ENCODE measurements around the gene ADCY2. TPM values are rescaled to one million over a fixed set of nuclear protein-coding genes. Genes with fewer than 3 reads are reported as not detected.

The ADCY2 gene
- total RNA-seq, 4 donors from 2014 or later, result 0.19 to 2.7 (median 0.59) TPM; not detected in 1

DNA sequence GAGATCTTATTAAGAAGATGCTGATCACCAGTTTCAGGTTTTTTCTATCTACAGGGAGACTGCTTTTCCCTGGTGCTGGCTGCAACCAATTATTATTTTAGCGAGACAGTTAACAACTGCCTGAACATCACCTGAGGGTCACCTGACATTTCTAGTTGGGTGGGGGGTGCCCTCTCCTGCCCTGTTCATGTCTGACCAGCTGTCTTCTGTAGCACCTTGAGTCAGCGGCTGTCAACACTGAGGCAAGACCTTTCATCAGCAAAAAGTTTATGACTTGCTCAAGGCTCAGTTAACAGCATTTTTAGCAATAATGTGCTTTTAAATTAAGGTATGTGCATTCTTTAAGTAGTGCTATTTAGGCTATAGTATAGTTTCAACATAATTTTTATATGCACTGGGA is 58.0 kb downstream of the ADCY2 start:
- WGBS, 2 donors, result 91 to 95% methylated on average over 2 of the region's 2 CpGs
- intact Hi-C loops (cut with DNase I), result no loop called here
- Histone ChIP-seq H3K4me1 (no peaks in the 10 kb centered on the region), H3K9me3 (no peaks in the 10 kb centered on the region), H3K36me3 (no peaks in the 10 kb centered on the region), H3K27ac (no peak overlapping the region), H3K4me3 (no peak overlapping the region), H3K27me3 (no peaks in the 10 kb centered on the region)
- DNase-seq, result no peak
- TF ChIP-seq POLR2A (IDR thresholded peaks at IDR 0.05), result no peak

DNA sequence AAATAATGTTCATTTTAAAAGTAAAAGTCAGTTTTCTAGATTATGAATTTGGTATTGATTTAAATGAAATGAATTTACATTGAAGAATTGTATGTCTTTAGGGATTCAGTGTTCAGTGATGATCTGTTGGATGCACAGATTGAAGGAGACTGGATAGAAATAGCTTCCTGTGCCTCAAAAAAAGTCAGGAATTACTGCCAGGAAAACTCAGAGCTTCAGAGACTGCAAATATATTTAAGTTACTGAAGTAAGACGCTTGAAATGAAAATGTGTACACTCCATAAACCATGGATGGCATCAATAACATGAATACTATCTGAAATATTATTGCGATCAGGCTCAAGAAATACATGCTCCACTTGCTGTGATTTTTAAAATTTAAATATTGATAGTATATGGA is 60.3 kb downstream of the ADCY2 start:
- intact Hi-C loops (cut with DNase I), result no loop called here
- H3K9me3 ChIP-seq, result no peaks in the 10 kb centered on the region
- H3K27me3 ChIP-seq, result no peaks in the 10 kb centered on the region
- H3K4me3 ChIP-seq, result no peak overlapping the region
- DNase-seq, result no peak
- no peaks in the 10 kb centered on the region for H3K4me1 ChIP-seq
- TF ChIP-seq, protein P1, sequence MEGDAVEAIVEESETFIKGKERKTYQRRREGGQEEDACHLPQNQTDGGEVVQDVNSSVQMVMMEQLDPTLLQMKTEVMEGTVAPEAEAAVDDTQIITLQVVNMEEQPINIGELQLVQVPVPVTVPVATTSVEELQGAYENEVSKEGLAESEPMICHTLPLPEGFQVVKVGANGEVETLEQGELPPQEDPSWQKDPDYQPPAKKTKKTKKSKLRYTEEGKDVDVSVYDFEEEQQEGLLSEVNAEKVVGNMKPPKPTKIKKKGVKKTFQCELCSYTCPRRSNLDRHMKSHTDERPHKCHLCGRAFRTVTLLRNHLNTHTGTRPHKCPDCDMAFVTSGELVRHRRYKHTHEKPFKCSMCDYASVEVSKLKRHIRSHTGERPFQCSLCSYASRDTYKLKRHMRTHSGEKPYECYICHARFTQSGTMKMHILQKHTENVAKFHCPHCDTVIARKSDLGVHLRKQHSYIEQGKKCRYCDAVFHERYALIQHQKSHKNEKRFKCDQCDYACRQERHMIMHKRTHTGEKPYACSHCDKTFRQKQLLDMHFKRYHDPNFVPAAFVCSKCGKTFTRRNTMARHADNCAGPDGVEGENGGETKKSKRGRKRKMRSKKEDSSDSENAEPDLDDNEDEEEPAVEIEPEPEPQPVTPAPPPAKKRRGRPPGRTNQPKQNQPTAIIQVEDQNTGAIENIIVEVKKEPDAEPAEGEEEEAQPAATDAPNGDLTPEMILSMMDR (IDR thresholded peaks at IDR 0.05), result no peak
- TF ChIP-seq POLR2A (IDR thresholded peaks at IDR 0.05), result no peak
- H3K36me3 ChIP-seq, result no peaks in the 10 kb centered on the region
- 83 to 88% methylated on average over 2 of the region's 2 CpGs for WGBS, 2 donors
- no peak overlapping the region for H3K27ac ChIP-seq

DNA sequence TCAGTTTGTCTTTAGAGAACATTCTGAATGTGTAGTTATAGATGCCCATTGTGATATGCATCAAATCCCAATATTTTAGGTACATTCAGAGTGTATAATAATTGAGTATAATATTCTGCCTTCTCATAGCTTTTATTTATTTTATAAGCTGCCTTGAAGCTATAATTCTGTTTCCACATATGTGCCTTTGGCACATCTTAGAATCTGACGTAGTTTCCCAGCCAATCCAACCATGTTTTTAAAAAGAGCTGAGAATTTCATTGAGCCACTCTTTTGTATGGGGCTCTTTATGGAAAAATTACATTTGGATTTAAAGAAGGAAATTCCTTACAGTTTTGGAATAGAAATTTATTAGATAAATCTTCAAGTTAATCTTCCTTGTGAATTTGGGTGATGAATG is 65.4 kb downstream of the ADCY2 start:
- intact Hi-C loops (cut with DNase I), result no loop called here

DNA sequence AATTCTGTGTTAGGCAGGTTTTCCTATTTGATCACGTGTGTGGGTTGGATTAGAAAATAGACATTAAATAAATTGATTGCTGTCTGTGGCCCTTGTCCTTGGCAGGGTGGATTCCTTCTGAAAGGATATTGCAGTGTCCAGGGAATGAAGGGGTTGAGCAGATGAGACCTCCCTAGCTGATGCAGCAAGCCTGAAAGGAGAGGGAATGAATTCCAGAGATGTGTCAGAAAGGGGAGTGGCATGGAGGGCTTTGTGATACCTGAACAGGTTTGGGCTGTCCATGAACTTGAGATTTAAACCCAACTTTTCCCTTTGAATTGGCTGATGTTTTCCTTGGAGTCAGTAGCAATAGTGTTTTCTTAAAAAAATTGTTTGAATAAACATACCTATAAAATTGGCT is 66.8 kb downstream of the ADCY2 start:
- Histone ChIP-seq H3K27ac (no peak overlapping the region), H3K27me3 (no peaks in the 10 kb centered on the region), H3K4me1 (no peaks in the 10 kb centered on the region), H3K9me3 (no peaks in the 10 kb centered on the region), H3K36me3 (no peaks in the 10 kb centered on the region), H3K4me3 (no peak overlapping the region)
- intact Hi-C loops (cut with DNase I), result no loop called here
- TF ChIP-seq, protein P1 (IDR thresholded peaks at IDR 0.05), result no peak
- no peak for TF ChIP-seq POLR2A (IDR thresholded peaks at IDR 0.05)
- DNase-seq, result no peak
- WGBS, 2 donors, result 62 to 64% methylated on average over 1 of the region's 1 CpG

More for the DNA sequence above, 65.4 kb downstream of the ADCY2 start:
- WGBS, 2 donors, result 53 to 88% methylated on average over 1 of the region's 1 CpG
- H3K36me3 ChIP-seq, result no peaks in the 10 kb centered on the region
- H3K27me3 ChIP-seq, result no peaks in the 10 kb centered on the region
- no peaks in the 10 kb centered on the region for H3K9me3 ChIP-seq
- TF ChIP-seq, protein P1 (IDR thresholded peaks at IDR 0.05), result no peak
- no peak for TF ChIP-seq POLR2A (IDR thresholded peaks at IDR 0.05)
- H3K27ac ChIP-seq, result no peak overlapping the region
- no peaks in the 10 kb centered on the region for H3K4me1 ChIP-seq
- no peak overlapping the region for H3K4me3 ChIP-seq
- DNase-seq, result no peak

DNA sequence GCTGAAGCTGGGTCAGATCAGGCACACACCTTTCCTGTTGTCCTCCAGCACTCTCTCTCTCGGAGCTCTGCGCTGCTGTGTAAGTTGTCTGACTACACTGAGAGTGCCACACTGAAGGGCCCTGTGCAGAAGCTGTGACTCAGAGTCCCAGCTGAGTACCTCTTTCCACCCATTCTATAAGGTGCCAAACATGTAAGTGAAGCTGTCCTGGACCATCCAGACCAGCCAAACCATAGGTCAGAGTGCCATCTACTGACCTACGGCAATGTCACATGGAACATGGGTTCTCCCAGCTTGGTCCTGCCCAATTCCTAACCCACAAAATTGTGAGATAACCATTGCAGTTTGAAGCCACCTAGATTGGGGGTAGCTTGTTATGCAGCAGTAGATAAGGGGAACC is 68.2 kb downstream of the ADCY2 start:
- Histone ChIP-seq H3K4me1 (no peaks in the 10 kb centered on the region), H3K27me3 (no peaks in the 10 kb centered on the region), H3K36me3 (no peaks in the 10 kb centered on the region), H3K9me3 (no peaks in the 10 kb centered on the region), H3K27ac (no peak overlapping the region), H3K4me3 (no peak overlapping the region)
- TF ChIP-seq, protein P1 (IDR thresholded peaks at IDR 0.05), result no peak
- TF ChIP-seq POLR2A (IDR thresholded peaks at IDR 0.05), result no peak
- no peak for DNase-seq
- intact Hi-C loops (cut with DNase I), result no loop called here
- 86 to 89% methylated on average over 2 to 3 of the region's 3 CpGs for WGBS, 2 donors

DNA sequence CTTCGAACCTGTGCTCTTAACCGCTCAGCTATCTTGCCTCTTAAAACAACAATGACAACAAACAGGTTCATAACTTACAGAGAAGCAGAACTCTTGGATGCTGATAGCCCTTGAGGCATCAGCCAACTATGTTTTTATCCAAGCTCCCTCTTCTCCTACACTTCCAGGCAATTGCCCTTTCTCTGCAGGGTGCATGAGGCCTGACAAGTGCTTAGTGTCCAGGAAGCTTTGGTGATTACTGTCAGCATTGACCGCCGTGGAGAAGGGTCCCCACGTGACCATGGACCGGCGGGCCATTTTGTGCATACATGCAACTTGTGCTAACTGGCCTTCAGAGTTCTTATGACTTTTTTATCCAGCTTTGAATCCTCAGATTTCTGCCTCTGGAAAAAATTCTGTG is 71.2 kb downstream of the ADCY2 start:
- DNase-seq, result no peak
- Histone ChIP-seq H3K9me3 (no peaks in the 10 kb centered on the region), H3K36me3 (no peaks in the 10 kb centered on the region), H3K27ac (no peak overlapping the region), H3K4me3 (no peak overlapping the region), H3K4me1 (no peaks in the 10 kb centered on the region), H3K27me3 (no peaks in the 10 kb centered on the region)
- TF ChIP-seq POLR2A (IDR thresholded peaks at IDR 0.05), result no peak
- TF ChIP-seq, protein P1 (IDR thresholded peaks at IDR 0.05), result no peak
- 78 to 85% methylated on average over 7 of the region's 7 CpGs for WGBS, 2 donors
- intact Hi-C loops (cut with DNase I), result no loop called here

Measured in esophagus squamous epithelium (tissue), 5 donors.